GM12872 (cell line): Measurements from ENCODE around the gene LPCAT1.

ENCODE experiments used
- TF ChIP-seq, protein P1 (sequence below): IDR thresholded peaks from 3 replicates; pipeline ENCODE4 v1.5.1; 2011; ENCODE audit warnings: low read depth, mild to moderate bottlenecking, low read length, moderate library complexity; ENCODE audit not compliant: insufficient read depth

LPCAT1 gene

DNA sequence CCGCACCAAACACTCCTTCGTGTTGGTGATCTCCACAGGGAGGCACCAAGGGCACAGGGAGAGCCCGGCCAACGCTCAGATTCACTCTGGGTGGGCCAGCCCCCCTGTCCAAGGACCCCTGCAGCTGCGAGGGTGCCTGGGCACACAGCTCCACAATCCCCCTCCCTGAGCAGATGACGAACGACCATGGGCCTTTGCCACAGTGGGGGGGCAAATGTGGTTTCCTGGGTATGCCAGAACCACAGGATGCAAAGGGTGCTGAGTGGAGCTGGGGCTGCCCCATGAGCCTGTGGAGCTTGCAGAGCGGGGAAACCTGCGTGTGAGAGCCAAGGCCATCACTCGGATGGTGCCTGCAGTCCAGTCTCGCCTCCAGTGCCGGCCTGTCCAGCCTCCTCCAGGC, 31.0 kb downstream of the LPCAT1 start:
- TF ChIP-seq, protein P1, sequence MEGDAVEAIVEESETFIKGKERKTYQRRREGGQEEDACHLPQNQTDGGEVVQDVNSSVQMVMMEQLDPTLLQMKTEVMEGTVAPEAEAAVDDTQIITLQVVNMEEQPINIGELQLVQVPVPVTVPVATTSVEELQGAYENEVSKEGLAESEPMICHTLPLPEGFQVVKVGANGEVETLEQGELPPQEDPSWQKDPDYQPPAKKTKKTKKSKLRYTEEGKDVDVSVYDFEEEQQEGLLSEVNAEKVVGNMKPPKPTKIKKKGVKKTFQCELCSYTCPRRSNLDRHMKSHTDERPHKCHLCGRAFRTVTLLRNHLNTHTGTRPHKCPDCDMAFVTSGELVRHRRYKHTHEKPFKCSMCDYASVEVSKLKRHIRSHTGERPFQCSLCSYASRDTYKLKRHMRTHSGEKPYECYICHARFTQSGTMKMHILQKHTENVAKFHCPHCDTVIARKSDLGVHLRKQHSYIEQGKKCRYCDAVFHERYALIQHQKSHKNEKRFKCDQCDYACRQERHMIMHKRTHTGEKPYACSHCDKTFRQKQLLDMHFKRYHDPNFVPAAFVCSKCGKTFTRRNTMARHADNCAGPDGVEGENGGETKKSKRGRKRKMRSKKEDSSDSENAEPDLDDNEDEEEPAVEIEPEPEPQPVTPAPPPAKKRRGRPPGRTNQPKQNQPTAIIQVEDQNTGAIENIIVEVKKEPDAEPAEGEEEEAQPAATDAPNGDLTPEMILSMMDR, result no peak

DNA sequence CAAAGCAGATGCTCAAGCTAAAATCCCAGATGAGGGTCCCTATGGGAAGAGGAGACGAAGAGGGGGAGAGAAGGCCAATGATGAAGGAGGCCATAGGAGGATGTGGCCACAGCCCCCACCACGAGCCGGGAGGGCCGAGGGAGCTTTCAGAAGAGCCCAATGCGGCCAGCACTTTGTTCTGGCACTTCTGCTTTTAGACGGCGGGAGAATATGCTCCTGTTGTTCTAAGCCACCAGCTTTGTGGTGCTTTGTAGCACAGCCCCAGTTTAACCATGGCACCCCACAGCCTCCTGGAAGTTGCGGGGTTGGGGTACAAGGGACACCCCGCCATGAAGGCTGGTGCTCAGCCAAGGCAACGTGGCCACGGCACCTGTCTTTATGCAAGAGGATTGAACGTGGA, 33.4 kb downstream of the LPCAT1 start:
- TF ChIP-seq, protein P1, result no peak

DNA sequence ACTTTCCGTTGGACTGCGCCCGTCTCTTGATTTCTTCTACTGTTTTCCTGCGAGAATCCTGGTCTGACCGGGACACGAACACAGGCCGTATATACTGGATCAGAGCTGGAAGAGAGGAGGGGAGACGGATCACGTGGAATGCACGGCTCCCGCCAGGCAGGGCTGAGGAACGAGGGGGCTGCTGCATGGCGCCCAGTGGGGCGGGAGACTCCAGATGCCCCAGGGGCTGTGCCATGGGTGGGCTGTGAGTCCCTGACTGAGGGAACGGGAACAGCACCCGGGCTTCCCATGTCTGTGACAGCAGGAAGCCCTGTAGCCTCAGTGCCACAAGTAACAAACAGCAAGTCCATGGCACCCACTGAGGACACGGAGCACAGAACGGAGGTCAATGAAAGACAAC, 34.0 kb downstream of the LPCAT1 start:
- TF ChIP-seq, protein P1, result no peak

GRCh38 chr5:1488882-1489680, 34.7 kb downstream of the LPCAT1 start:
- TF ChIP-seq, protein P1, result no peak

DNA sequence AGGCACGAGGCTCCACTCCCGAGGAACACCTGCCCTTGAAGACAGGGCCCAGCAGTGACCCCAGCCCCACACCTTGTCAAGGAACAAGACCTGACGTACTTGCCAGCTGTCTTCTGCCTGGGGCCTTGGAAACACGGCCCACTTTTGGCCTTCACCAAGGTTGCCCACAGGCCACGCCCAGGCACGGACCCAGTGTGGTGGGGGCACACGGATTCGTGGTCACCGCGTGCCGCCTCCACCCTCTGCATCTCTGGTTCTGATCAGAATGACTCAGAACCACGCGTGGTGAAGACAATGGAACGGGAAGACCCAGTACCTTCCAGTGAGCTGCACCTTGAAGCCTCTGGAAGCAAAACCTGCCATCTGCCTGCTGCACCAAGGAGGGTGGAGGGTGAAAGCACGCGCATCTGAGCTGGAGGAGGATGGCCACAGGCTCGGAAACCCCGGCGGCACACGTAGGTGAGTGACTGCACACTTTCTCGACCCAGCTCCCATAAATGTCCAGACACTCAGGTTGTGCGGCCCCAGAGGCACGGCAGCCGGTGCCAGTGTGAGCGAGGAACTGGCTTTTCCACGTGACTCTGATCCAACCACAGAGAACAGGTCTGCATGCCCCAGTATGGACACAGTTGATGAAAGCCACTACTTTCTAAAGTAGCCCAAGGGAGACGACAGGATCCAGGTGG, 36.5 kb downstream of the LPCAT1 start:
- TF ChIP-seq, protein P1, result no peak

DNA sequence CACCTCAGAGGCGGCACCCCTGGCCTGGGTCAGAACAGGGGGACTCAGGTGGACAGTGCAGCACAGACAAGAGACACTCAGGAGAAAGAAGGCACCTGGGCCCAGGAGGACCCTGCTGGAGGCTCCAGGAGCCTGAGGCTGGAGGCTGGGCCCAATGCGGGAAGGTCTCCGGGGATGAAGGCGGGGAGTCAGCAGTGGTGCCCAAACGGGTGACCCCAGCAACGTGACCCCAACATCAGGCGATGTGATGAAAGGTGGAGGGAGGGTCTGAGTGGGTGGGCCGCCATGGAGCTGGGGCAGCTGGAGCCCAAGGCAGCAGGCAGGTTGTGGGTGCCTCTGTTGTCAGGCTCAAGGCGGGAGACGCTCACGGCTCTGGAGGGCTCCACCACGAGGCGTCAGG, 37.5 kb downstream of the LPCAT1 start:
- TF ChIP-seq, protein P1, result no peak

DNA sequence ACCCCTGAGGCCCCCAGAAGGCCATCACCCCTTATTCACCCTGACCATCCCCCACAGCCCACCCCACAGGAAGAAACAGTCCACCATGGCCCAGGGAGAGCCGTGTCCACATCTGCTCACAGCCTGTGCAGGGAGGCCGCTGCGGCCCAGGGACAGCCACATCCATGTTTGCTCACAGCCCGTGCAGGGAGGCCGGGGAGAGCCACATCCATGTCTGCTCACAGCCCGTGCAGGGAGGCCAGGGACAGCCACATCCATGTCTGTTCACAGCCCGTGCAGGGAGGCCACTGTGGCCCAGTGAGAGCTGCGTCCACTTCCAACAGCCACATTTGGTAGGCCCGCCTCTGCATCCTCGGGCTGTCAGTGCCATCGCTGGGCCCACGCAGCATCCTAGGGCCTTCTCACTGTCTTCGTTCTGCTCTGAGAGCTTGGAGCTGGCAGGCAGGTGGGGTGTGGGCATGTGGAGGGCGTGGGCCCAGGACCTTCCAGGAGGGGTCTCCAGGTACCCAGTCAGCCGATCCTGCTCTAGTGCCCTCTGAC, 38.1 kb downstream of the LPCAT1 start:
- TF ChIP-seq, protein P1, result no peak
